ENCODE data around the gene SPPL3.

Gene SPPL3

DNA sequence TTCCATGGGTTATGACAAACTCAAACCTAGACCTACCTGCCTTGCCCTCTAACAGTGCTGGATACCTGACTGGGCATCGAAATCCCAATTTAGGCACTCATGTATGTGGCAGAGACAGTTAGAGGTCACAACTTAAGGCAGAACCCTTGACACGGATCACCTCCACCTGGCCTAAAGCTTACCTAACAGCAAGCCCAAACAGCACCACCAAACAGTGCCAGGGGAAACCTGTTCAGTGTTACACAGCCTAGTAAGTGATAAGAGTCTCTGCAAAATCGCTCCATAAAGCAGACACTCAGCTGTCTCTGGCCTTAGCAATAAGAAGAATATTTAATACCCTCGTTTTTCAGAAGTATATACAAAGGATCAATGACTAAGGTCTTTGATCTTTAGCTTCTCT, 77.8 kb downstream of the SPPL3 start:
- Histone ChIP-seq H3K4me1 (ENCODE audit: control insufficient read depth, low read length) (peaks cover 30% of the 10 kb centered on the region), H3K79me2 (ENCODE audit: control insufficient read depth, low read length) (peaks cover 57% of the 10 kb centered on the region), H3K4me3 (ENCODE audit: low read length) (no peak overlapping the region), H4K20me1 (ENCODE audit: control insufficient read depth, insufficient read depth, low read depth, low read length) (peaks cover 2% of the 10 kb centered on the region; the same call in 1 of the 2 replicates), H3K9me3 (ENCODE audit: control insufficient read depth, insufficient read depth, low read length) (no peaks in the 10 kb centered on the region), H3K36me3 (ENCODE audit: control insufficient read depth, low read length) (no peaks in the 10 kb centered on the region), H3K4me2 (ENCODE audit: low read length) (no peak overlapping the region), H3K27me3 (ENCODE audit: control insufficient read depth, low read length) (no peaks in the 10 kb centered on the region), H3K9me2 (replicated peaks; ENCODE audit: control insufficient read depth, low read length) (no peaks in the 10 kb centered on the region), H3K27ac (ENCODE audit: low read depth, low read length) (no peak overlapping the region), H3F3A (ENCODE audit: control insufficient read depth, insufficient read depth) (peaks cover 5% of the 10 kb centered on the region; the same call in 1 of the 2 replicates)
- TF ChIP-seq, protein P1, sequence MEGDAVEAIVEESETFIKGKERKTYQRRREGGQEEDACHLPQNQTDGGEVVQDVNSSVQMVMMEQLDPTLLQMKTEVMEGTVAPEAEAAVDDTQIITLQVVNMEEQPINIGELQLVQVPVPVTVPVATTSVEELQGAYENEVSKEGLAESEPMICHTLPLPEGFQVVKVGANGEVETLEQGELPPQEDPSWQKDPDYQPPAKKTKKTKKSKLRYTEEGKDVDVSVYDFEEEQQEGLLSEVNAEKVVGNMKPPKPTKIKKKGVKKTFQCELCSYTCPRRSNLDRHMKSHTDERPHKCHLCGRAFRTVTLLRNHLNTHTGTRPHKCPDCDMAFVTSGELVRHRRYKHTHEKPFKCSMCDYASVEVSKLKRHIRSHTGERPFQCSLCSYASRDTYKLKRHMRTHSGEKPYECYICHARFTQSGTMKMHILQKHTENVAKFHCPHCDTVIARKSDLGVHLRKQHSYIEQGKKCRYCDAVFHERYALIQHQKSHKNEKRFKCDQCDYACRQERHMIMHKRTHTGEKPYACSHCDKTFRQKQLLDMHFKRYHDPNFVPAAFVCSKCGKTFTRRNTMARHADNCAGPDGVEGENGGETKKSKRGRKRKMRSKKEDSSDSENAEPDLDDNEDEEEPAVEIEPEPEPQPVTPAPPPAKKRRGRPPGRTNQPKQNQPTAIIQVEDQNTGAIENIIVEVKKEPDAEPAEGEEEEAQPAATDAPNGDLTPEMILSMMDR (IDR thresholded peaks at IDR 0.05; ENCODE audit: low read depth, low read length, poor library complexity, severe bottlenecking), result no peak
- TF ChIP-seq EZH2phosphoT487 (IDR thresholded peaks at IDR 0.05; ENCODE audit: borderline replicate concordance, low read length), result no peak

DNA sequence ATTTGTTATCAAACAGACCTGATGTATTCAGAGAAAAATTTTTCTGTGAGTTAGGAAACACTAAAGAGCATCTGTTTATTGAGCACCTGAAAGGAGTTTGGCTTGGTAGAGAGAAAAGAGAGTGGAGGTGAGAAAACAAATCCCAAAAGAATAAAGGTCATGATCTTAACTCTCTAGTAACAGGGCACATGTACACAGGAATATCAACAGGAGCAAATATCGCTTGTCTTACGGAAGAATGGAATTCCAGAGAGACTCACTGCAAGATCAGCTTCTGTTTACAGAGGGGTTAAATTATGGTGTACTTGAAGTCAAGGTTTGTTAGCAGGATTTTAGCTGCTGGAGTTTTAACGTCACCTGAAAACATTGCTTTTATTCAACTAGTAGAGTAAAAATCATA, 78.8 kb downstream of the SPPL3 start:
- Histone ChIP-seq H3K27me3 (ENCODE audit: control insufficient read depth, low read length) (no peaks in the 10 kb centered on the region), H3K4me2 (ENCODE audit: low read length) (no peak overlapping the region), H3K36me3 (ENCODE audit: control insufficient read depth, low read length) (no peaks in the 10 kb centered on the region), H3K9me3 (ENCODE audit: control insufficient read depth, insufficient read depth, low read length) (no peaks in the 10 kb centered on the region), H3K79me2 (ENCODE audit: control insufficient read depth, low read length) (peaks cover 56% of the 10 kb centered on the region), H4K20me1 (ENCODE audit: control insufficient read depth, insufficient read depth, low read depth, low read length) (peaks cover 2% of the 10 kb centered on the region; the same call in 1 of the 2 replicates), H3K9me2 (replicated peaks; ENCODE audit: control insufficient read depth, low read length) (no peaks in the 10 kb centered on the region), H3K27ac (ENCODE audit: low read depth, low read length) (no peak overlapping the region), H3F3A (ENCODE audit: control insufficient read depth, insufficient read depth) (no peaks in the 10 kb centered on the region), H3K4me3 (ENCODE audit: low read length) (no peak overlapping the region), H3K4me1 (ENCODE audit: control insufficient read depth, low read length) (peaks cover 26% of the 10 kb centered on the region)
- no peak for TF ChIP-seq EZH2phosphoT487 (IDR thresholded peaks at IDR 0.05; ENCODE audit: borderline replicate concordance, low read length)
- TF ChIP-seq, protein P1 (IDR thresholded peaks at IDR 0.05; ENCODE audit: low read depth, low read length, poor library complexity, severe bottlenecking), result no peak

DNA sequence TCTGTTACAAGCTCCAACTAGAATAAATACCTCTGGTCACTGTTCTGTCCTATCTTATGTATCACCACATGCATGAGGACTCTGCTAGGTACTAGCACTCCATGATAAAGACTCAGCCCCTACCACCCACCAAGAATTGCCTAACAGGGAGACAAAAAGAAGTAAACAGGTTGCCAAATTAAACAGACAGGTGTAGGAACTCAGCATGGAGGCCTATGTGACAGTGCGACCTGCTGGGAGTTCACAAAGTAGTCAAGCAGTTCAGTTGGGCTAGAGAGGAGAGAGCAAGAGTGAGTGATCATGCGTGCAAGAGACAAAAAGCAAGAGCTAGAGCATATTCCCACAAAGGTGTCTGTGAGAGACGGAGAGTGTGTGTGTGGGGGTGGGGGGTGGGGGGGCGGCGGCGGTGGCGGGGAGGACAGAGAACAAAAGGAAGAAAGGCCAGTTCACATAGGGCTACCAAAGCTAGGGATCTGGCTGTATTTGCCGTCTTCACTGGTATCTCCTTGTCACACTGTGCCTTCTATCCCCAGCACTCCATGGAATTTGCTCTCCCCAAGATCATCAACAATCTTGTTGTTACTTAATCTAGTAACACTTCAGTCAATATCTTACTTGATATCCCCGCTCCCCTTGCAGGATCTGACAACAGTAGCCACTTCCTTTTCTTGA, 81.2 kb downstream of the SPPL3 start:
- TF ChIP-seq, protein P1 (IDR thresholded peaks at IDR 0.05; ENCODE audit: low read depth, low read length, poor library complexity, severe bottlenecking), result no peak
- no peak for TF ChIP-seq EZH2phosphoT487 (IDR thresholded peaks at IDR 0.05; ENCODE audit: borderline replicate concordance, low read length)
- no peak overlapping the region for H3K27ac ChIP-seq (ENCODE audit: low read depth, low read length)
- no peaks in the 10 kb centered on the region for H3K27me3 ChIP-seq (ENCODE audit: control insufficient read depth, low read length)
- H4K20me1 ChIP-seq (ENCODE audit: control insufficient read depth, insufficient read depth, low read depth, low read length), result peaks cover under 1% of the 10 kb centered on the region; the same call in 1 of the 2 replicates
- no peaks in the 10 kb centered on the region for H3K9me2 ChIP-seq (replicated peaks; ENCODE audit: control insufficient read depth, low read length)
- no peaks in the 10 kb centered on the region for H3K36me3 ChIP-seq (ENCODE audit: control insufficient read depth, low read length)
- no peak overlapping the region for H3K4me2 ChIP-seq (ENCODE audit: low read length)
- H3K9me3 ChIP-seq (ENCODE audit: control insufficient read depth, insufficient read depth, low read length), result no peaks in the 10 kb centered on the region
- H3K4me3 ChIP-seq (ENCODE audit: low read length), result no peak overlapping the region
- peaks cover 11% of the 10 kb centered on the region for H3K4me1 ChIP-seq (ENCODE audit: control insufficient read depth, low read length)
- peaks cover 59% of the 10 kb centered on the region for H3K79me2 ChIP-seq (ENCODE audit: control insufficient read depth, low read length)
- H3F3A ChIP-seq (ENCODE audit: control insufficient read depth, insufficient read depth), result no peaks in the 10 kb centered on the region
